Stimulated activated CD8-positive, alpha-beta memory T cell treated with anti-CD3 and anti-CD28 coated beads, Interleukin-2, amount 100 ng/mL, for 1 hour (primary cell): ENCODE results near the gene SNAP29.
"Not testable (repeated sequence)": the region's sequence is repeated elsewhere in the genome, so short reads cannot be mapped to it uniquely, and the experiment has no call there.

ENCODE experiments used
- DNase-seq, 2 donors: peaks; one replicate each; pipeline ENCODE4 v3.0.0-alpha.2; 2020; ENCODE audit warnings: low read depth in 2 of 2

Gene SNAP29

DNA sequence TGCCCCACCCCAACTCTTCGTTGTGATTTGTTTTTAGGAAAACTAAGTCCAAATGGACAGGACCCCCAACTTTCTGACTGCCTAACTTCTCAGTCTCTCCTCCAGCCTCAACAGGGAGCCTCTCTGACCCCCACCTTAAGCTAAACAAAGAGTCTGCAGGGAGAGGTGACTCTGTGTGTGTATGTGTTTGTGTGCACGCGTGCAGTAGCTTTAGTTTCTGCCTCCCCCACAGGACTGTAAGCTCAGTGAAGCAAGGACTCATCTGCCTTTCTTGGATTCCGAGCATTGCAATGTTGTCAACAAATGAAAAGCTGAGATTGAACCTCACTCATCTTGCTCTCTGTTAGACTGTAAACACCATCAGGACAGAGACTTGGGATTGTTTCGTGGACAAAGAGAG lies 7.9 kb downstream of the SNAP29 start:
- DNase-seq, result no peak

DNA sequence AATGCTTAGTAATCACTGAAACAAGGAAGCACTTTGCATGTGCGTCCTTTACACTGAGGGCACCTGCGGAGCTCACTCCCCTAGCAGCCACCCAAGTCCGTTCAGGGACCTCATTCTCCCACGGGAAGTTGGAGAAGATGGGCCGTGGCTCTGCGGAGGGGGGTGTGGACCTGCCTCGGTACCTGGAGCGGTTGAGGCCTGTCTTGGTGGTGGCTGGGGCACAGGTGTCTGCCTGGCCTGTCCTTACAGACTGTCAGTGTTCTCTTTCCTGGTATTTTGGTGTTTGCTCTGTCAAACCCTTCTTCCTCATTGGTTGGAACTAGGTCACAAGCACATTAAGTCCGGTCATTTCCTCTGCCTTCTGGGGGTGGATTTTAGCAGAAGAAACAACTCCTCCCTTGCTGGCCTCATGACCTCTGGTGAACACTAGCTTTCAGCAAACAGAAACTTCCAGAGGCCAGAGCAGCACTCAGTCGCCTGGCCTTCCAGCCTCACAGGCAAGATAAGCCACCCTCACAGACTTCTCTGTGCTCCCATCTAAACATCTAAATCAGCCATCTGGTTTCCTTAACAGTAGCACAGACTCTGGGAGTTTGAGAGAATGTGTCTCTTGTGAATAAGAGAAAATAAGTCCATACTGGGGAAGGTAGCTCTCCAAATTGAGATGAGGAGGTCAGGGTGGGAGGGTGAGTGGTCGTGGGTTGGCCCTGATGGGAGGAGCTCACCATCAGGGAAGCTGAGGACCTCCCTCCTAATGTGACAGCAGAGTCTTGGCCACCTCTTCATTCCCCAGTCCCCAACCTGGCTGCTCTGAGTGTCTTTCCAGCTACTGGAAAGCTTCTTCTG lies 8.6 kb downstream of the SNAP29 start:
- no peak for DNase-seq

GRCh38 chr22:20868025-20868962 lies 9.5 kb downstream of the SNAP29 start:
- DNase-seq, result no peak

GRCh38 chr22:20869234-20869633 lies 10.4 kb downstream of the SNAP29 start:
- no peak for DNase-seq

DNA sequence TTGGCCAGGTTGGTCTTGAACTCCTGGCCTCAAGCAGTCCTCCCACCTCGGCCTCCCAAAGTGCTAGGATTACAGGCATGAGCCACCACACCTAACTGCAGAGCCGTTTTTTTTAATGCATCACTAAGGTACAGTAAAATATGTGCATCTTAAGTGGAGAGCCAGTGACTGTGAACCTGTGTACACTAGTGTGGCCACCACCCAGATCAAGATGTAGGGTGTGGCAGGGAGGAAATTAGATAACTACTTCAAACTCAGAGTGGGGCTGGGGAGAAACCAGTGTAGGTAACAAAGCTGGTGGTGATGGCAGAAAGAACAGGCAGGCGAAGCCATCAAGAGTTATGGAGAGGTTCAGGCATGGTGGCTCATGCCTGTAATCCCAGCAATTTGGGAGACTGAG lies 14.4 kb downstream of the SNAP29 start:
- no peak for DNase-seq

DNA sequence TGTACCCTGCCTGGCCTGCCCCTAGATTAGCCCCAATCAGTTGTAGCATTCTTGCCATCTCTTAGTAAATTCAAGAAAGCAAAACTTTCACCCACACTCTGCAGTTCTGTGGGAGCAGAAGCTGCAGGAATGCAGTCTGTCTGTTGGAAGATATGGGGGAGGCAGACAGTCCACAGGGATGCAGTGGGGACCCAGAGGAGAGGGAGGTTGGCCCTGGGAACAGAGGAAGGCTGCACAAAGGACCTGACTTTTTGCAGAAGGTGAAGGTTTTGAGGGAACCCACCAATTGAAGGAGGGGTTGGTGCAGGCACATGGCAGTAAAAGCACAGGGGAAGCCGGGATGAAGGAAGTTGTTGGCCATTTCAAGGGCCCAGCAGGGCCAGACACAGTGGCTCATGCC lies 16.5 kb downstream of the SNAP29 start:
- DNase-seq, result no peak

DNA sequence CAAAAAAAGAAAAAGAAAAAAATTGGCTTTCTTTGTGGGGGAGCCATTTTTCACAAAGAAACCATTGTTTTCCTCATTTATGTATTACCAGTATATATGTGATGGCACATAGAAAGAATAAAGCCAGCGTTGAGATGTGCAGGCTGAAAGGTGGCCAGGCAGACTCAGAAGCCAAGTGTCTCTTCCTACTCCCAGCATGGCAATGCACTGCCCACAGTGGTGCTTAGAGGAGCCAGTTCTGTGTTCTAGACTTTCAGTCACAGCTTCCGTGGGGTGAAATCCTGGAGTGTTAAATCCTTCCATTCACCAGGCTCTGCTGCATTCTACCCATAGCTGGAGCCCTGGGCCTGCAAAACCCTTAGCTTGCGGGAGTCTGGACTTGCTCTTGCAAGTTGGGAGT lies 18.9 kb downstream of the SNAP29 start:
- DNase-seq, result no peak

DNA sequence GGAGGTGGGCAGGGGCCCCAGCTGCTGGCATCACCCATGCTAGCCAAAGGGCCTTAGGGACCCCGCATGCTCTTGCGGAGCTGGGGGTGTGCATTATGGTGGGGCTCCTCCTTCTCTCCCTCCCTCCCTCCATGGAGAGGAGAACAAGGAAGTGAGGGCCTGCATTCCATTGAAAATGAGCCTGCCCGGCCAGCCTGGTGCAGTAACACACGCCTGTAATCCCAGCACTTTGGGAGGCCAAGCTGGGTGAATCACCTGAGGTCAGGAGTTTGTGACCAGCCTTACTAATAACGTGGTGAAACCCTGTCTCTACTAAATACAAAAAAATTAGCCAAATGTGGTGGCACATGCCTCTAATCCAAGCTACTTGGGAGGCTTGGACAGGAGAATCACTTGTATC lies 22.4 kb downstream of the SNAP29 start:
- DNase-seq, result no peak

DNA sequence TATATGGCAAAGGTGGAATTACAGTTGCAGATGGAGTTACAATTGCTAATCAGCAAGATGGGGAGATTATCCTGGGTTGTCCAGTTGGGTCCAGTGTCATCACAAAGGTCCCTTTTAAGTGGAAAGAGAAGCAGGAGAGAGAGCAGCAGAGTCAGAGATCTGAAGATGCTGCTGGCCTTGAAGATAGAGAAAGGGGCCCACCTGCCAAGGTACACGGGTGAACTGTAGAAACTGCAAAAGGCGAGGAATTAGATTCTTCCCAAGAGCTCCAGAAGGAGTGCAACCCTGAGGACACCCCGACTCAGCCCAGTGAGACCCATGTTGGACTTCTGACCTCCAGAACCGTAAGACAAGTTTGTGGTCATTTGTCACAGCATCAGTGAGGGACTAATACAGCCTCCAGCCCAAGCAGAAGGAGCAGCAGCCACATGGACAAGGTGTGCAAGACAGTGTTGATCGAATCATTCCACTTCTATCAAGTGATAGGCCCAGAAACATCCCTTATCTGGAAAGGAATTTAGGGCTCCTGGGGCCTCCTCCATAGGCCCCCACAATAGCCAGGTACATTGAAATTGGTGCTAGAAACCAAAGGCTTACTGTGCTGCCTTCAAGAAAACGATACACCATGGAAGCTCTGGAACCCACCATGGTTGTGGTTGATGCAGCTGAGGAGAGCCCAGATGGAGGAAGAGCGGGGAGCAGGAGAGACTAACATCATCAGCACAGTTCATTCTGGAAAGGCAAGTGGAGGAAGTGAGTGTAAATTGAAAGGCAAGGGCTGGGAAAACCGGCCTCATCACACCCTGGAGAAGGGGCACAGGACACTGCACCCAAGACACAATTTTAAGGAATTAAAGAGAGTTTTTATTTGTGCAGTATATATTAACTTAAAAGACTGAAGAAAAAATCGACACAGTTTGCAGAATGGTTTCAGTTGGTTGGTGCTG lies 23.3 kb downstream of the SNAP29 start:
- DNase-seq, result no peak

GRCh38 chr22:20882855-20883254 lies 24.0 kb downstream of the SNAP29 start:
- DNase-seq, result no peak

- no peak for DNase-seq
Measured at GRCh38 chr22:20884454-20884853, 25.6 kb downstream of the SNAP29 start.

DNA sequence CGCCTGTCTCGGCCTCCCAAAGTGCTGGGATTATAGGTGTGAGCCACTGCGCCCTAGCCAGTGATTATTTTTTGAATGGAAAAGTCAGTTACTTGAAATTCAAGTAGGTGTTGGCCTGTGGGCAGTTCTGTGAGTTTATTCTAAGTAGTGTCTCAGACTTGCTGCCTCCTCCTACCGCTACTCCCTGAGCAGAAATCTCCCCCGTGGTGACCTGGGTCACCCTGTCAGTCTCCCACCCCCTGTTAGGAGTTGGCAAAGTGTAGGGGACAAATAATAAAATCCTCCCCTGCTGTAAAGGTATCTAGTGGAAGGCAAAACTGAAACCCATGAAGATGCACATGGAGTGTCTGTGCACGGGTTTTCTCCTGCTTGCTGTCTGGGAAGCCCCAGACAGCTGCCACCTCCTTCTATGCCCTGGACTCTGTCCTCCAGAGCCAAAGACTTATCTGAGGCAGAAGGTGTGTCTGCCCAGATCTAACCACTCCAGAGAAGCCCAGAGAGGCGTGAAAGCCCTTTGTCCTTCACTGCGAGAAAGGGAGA lies 26.3 kb downstream of the SNAP29 start:
- no peak for DNase-seq

- peak in 1 of 2 donors; percentile 8 for DNase-seq
Measured at GRCh38 chr22:20885557-20886323, 26.9 kb downstream of the SNAP29 start.

DNA sequence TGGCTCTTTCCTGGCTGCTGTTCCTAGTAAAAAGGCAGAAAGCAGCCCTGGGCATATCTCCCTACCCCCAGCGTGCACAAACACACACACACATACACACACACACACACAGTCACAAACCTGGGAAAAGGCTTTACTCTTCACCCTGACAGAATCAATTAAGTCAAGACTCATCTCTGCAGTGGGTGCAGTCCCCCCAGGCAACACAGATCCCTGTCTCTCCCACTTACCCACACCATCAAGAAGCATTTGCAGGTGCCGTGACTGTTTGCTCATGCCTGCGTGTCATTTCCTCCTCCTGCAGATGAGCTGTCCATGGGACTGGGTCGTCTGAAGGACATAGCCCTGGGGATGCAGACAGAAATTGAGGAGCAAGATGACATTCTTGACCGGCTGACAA lies 28.6 kb downstream of the SNAP29 start:
- DNase-seq, result no peak

DNA sequence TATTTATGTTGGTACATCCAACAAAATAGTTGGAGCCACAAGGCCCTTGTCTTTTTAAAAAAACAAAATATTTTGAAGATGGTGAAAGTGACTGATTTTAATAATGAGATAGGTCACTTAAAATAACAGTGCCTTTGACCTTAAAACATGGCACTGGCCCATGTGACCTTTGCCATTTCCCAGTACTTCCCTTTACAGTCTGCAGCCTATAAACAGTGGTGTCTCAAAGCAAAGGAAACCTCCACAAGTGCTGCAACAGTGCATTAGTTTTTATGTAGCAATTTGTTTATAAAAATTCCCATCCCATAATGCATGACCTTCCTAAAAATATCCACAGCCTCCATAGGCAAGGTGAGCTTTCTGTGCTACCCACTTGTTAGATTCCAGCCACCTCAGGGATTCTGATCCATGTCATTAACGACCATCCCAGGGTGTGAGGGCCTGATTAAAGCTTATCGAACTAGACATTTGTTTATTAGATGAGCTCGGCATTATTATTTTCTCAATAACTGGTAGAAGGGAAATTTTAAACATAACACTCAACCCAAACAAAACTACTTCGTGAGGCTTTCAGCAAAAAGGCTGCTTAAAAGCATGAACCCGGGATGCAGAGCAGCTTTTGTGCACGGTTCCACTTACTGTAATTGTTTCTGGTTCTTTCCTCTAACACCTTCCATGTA lies 30.4 kb downstream of the SNAP29 start:
- no peak for DNase-seq

GRCh38 chr22:20889904-20890540 lies 31.2 kb downstream of the SNAP29 start:
- DNase-seq, result no peak

- no peak for DNase-seq
Measured at GRCh38 chr22:20890975-20891374, 32.2 kb downstream of the SNAP29 start.

DNA sequence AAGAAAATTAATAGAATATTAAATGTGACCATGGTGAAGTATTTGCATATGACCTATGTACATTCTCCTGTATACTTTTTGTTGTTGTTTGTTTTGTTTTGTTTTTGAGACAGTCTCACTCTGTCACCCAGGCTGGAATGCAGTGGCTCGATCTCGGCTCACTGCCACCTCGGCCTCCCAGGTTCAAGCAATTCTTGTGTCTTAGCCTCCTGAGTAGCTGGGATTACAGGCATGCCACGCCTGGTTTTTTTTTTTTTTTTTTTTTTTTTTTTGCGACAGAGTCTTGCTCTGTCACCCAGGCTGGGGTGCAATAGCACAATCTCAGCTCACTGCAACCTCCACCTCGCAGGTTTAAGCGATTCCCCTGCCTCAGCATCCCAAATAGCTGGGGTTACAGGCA lies 38.9 kb downstream of the SNAP29 start:
- DNase-seq, result not testable (repeated sequence)

DNA sequence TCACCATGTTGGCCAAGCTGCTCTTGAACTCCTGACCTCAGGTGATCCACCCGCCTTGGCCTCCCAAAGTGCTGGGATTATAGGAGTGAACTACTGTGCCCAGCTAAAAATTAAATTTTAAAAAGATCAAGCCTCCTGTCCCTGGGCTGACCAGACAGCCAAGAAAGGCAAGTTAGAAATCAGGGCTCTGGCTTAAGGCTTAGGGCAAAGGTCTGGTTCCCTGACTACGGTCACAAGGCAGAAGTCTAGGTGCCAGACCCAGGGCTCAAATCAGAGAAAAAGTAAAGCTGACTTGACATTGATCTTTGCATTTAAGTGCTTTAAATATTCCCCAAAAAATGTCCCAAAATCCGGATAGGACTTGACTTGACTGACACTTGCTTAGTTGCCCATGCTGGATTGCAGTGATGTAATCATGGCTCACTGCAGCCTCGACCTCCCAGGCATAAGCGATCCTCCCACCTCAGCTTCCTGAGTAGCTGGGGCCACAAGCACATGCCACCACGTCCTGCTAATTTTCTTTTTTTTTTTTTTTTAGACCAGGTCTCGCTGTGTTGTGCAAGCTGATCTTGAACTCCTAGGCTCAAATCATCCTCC lies 41.1 kb downstream of the SNAP29 start:
- no peak for DNase-seq
